HFF-Myc (cell line): ENCODE data around the gene CAMTA1.

ENCODE experiments used
- DNase-seq: peaks from one replicate; pipeline ENCODE4 v3.0.0-alpha.2; 2011; ENCODE audit warnings: low read depth; ENCODE audit errors: extremely low read depth
- H3K4me3 ChIP-seq: replicated peaks from 2 replicates; pipeline ENCODE4 v1.5.1; 2011; ENCODE audit warnings: low read depth, mild to moderate bottlenecking, control low read depth, low read length
- CTCF ChIP-seq: IDR thresholded peaks from 2 replicates; pipeline ENCODE4 v1.5.1; 2012; ENCODE audit warnings: mild to moderate bottlenecking, low read depth, low read length, control low read depth; ENCODE audit errors: missing control alignments

Gene CAMTA1

GRCh38 chr1:6957341-6957740 is 172.1 kb downstream of the CAMTA1 start:
- no peak for DNase-seq
- no peak for TF ChIP-seq CTCF
- no peak overlapping the region for H3K4me3 ChIP-seq

- no peak for DNase-seq
- no peak overlapping the region for H3K4me3 ChIP-seq
- no peak for TF ChIP-seq CTCF
These were observed 173.3 kb downstream of the CAMTA1 start for GRCh38 chr1:6958407-6959030.

- TF ChIP-seq CTCF = no peak
- no peak for DNase-seq
- no peak overlapping the region for H3K4me3 ChIP-seq
These were observed 174.2 kb downstream of the CAMTA1 start for GRCh38 chr1:6959491-6959890.

GRCh38 chr1:6960291-6960811 is 175.1 kb downstream of the CAMTA1 start:
- TF ChIP-seq CTCF = no peak
- DNase-seq = peak; percentile 46
- no peak overlapping the region for H3K4me3 ChIP-seq

- H3K4me3 ChIP-seq = no peak overlapping the region
- TF ChIP-seq CTCF = no peak
- no peak for DNase-seq
These were observed 175.6 kb downstream of the CAMTA1 start for GRCh38 chr1:6960860-6961259.

GRCh38 chr1:6961289-6961688 is 176.0 kb downstream of the CAMTA1 start:
- no peak overlapping the region for H3K4me3 ChIP-seq
- DNase-seq = no peak
- TF ChIP-seq CTCF = no peak
